ENCODE data around the gene GPR50. TPM values are rescaled to one million over a fixed set of nuclear protein-coding genes. Genes with fewer than 3 reads are reported as not detected.
A peak's percentile ranks its signal among the peaks of the same experiment; 100 is the strongest.

The GPR50 gene
- polyA plus RNA-seq, 3 donors = not detected

DNA sequence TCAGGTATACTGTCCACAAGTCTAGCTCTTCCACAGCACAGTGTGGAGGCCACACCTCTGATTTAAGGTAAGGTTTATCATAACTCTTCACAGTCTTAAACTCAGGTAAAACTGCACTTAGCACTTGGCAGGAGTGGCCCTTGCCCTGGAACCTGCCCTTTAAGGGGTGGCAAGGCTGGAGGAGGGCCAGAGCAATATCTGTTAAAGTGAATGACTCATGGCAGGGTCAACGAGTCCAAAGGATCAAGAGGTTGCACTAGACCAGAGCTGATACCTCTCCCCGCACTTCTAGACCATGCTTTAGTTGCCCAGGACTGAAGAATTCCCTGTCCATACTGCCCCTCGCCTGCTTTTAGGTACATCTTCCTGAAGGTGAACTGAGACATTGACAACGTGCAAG, 14.7 kb upstream of the GPR50 start:
- Histone ChIP-seq H3K27me3 (ENCODE audit: control insufficient read depth in 2 of 2, insufficient read depth in 2 of 2, low read length in 2 of 2) (no peaks in the 10 kb centered on the region), H4K20me1 (ENCODE audit: insufficient read depth, low read length) (no peaks in the 10 kb centered on the region), H3K27ac (ENCODE audit: low read depth in 1 of 2, low read length in 2 of 2) (no peak overlapping the region), H3K79me2 (ENCODE audit: insufficient read depth, low read length) (no peaks in the 10 kb centered on the region), H3K4me1 (ENCODE audit: control insufficient read depth in 1 of 2, insufficient read depth in 2 of 2, low read length in 2 of 2) (no peaks in the 10 kb centered on the region), H3K4me2 (replicated peaks; ENCODE audit: extremely low read depth, low read length, poor library complexity, severe bottlenecking) (no peak overlapping the region), H3K36me3 (replicated peaks in 1 of 2; ENCODE audit: control insufficient read depth in 1 of 2, insufficient read depth in 2 of 2, low read length in 2 of 2) (no peaks in the 10 kb centered on the region), H2AFZ (ENCODE audit: insufficient read depth, low read depth, low read length, poor library complexity, severe bottlenecking) (no peak overlapping the region), H3K9me3 (replicated peaks in 1 of 2; ENCODE audit: control insufficient read depth in 1 of 2, insufficient read depth in 1 of 2, low read length in 2 of 2) (no peaks in the 10 kb centered on the region), H3K9ac (ENCODE audit: insufficient read depth, low read length, poor library complexity, severe bottlenecking) (no peak overlapping the region), H3K4me3 (replicated peaks in 1 of 3; ENCODE audit: low read depth in 2 of 3, low read length in 3 of 3) (no peak overlapping the region)
- TF ChIP-seq, protein P1, sequence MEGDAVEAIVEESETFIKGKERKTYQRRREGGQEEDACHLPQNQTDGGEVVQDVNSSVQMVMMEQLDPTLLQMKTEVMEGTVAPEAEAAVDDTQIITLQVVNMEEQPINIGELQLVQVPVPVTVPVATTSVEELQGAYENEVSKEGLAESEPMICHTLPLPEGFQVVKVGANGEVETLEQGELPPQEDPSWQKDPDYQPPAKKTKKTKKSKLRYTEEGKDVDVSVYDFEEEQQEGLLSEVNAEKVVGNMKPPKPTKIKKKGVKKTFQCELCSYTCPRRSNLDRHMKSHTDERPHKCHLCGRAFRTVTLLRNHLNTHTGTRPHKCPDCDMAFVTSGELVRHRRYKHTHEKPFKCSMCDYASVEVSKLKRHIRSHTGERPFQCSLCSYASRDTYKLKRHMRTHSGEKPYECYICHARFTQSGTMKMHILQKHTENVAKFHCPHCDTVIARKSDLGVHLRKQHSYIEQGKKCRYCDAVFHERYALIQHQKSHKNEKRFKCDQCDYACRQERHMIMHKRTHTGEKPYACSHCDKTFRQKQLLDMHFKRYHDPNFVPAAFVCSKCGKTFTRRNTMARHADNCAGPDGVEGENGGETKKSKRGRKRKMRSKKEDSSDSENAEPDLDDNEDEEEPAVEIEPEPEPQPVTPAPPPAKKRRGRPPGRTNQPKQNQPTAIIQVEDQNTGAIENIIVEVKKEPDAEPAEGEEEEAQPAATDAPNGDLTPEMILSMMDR (IDR thresholded peaks at IDR 0.05) = no peak
- peaks cover 2 to 7% (median 4%) of the 10 kb centered on the region in 3 donors for H3K27me3 Mint-ChIP-seq (ENCODE audit: low read depth in 3 of 3)
- H3K9me3 Mint-ChIP-seq = peaks cover 0 to 5% (median 3%) of the 10 kb centered on the region in 7 donors
- intact Hi-C loops (cut with micrococcal nuclease) = no loop called here
- 100% methylated on average over 1 of the region's 4 CpGs for WGBS (ENCODE audit: insufficient coverage)
- no peak overlapping the region for H3K27ac Mint-ChIP-seq
- no peaks in the 10 kb centered on the region for H3K4me1 Mint-ChIP-seq
- no peak for DNase-seq
- no peaks in the 10 kb centered on the region for H3K36me3 Mint-ChIP-seq
- H3K4me3 Mint-ChIP-seq = no peak overlapping the region

DNA sequence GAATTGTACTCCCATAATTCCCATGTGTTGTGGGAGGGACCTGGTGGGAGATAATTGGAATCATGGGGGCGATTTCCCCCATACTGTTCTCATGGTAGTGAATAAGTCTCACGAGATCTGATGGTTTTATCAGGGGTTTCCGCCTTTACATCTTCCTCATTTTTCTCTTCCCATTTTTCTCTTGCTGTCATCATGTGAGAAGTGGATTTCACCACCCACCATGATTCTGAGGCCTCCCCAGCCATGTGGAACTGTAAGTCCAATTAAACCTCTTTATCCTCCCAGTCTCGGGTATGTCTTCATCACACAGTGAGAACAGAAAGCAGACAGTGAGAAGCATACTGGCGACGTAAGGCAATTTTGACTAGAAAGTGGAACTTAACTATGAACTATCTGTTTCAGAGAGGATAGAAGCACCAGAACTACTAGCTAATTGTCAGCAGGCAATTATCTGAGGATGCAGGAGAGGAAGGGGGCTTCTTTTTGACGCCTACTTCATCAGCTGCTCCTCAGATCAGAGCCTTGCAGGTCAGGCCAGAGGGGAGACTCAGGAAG, 8.5 kb upstream of the GPR50 start:
- H3K4me3 ChIP-seq (replicated peaks in 1 of 3; ENCODE audit: low read depth in 2 of 3, low read length in 3 of 3) = no peak overlapping the region
- no peak overlapping the region for H3K27ac ChIP-seq (ENCODE audit: low read depth in 1 of 2, low read length in 2 of 2)
- peaks cover 0 to 13% (median 8%) of the 10 kb centered on the region in 7 donors for H3K9me3 Mint-ChIP-seq
- no peak overlapping the region for H3K4me3 Mint-ChIP-seq
- no peaks in the 10 kb centered on the region for H3K4me1 ChIP-seq (ENCODE audit: control insufficient read depth in 1 of 2, insufficient read depth in 2 of 2, low read length in 2 of 2)
- H3K4me1 Mint-ChIP-seq = no peaks in the 10 kb centered on the region
- WGBS (ENCODE audit: insufficient coverage) = no CpG with 5 or more reads among the region's 7 CpGs
- H3K27ac Mint-ChIP-seq = no peak overlapping the region
- H3K9ac ChIP-seq (ENCODE audit: insufficient read depth, low read length, poor library complexity, severe bottlenecking) = no peak overlapping the region
- peak in 1 of 3 donors; percentile 3 for DNase-seq
- H3K4me2 ChIP-seq (replicated peaks; ENCODE audit: extremely low read depth, low read length, poor library complexity, severe bottlenecking) = no peak overlapping the region
- no peaks in the 10 kb centered on the region for H3K36me3 Mint-ChIP-seq
- H3K27me3 Mint-ChIP-seq (ENCODE audit: low read depth in 3 of 3) = peaks cover 7 to 11% (median 10%) of the 10 kb centered on the region in 3 donors
- intact Hi-C loops (cut with micrococcal nuclease) = no loop called here
- H3K79me2 ChIP-seq (ENCODE audit: insufficient read depth, low read length) = no peaks in the 10 kb centered on the region
- H3K27me3 ChIP-seq (ENCODE audit: control insufficient read depth in 2 of 2, insufficient read depth in 2 of 2, low read length in 2 of 2) = peaks cover 0 to 2% of the 10 kb centered on the region in 2 donors
- H3K36me3 ChIP-seq (replicated peaks in 1 of 2; ENCODE audit: control insufficient read depth in 1 of 2, insufficient read depth in 2 of 2, low read length in 2 of 2) = no peaks in the 10 kb centered on the region
- no peaks in the 10 kb centered on the region for H3K9me3 ChIP-seq (replicated peaks in 1 of 2; ENCODE audit: control insufficient read depth in 1 of 2, insufficient read depth in 1 of 2, low read length in 2 of 2)
- no peaks in the 10 kb centered on the region for H4K20me1 ChIP-seq (ENCODE audit: insufficient read depth, low read length)
- TF ChIP-seq, protein P1 (IDR thresholded peaks at IDR 0.05) = no peak
- H2AFZ ChIP-seq (ENCODE audit: insufficient read depth, low read depth, low read length, poor library complexity, severe bottlenecking) = no peak overlapping the region

Measured in CD14-positive monocyte (primary cell).